ENCODE measurements around the gene VAV3. TPM values are rescaled to one million over a fixed set of nuclear protein-coding genes. Genes with fewer than 3 reads are reported as not detected.

VAV3 gene
- polyA plus RNA-seq, 1 of the 3 experiments (the other 2 are of a cell fraction): not detected

DNA sequence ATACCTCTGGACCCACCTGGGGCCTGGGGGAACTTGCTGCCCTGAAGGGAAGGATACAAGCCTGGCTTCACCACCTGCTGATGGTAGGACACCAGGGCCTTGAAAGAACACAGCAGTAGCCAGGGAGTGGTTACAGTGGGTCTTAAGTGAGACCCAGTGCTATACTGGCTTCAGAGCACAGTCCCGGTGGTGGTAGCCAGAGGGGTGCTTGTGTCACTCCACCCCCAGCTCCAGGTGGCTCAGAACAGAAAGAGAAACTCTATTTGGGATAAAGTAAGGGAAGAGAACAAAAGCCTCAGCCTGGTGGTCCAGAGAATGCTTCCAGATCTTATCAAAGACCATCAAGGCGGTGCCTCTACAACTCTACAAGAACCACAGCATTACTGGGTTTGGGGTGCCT lies 37.2 kb downstream of the VAV3 start:
- no peak overlapping the region for H3K4me2 ChIP-seq
- POLR2A ChIA-PET: no interaction called here
- H4K20me1 ChIP-seq (ENCODE audit: insufficient read depth): no peaks in the 10 kb centered on the region

GRCh38 chr1:107926436-107927080 lies 38.4 kb downstream of the VAV3 start:
- H2AFZ ChIP-seq (ENCODE audit: low read depth): no peak overlapping the region
- TF ChIP-seq TAF1 (IDR thresholded peaks at IDR 0.05; ENCODE audit: borderline replicate concordance, low read depth, low read length) (no peak), NFIC (IDR thresholded peaks at IDR 0.05; ENCODE audit: borderline replicate concordance) (no peak), FOSL2 (IDR thresholded peaks at IDR 0.05; ENCODE audit: borderline replicate concordance, low read depth) (no peak), MXI1 (IDR thresholded peaks at IDR 0.05; ENCODE audit: low read depth, low read length) (no peak), CHD2 (IDR thresholded peaks at IDR 0.05; ENCODE audit: low read length, partially characterized antibody) (no peak), NRF1 (IDR thresholded peaks at IDR 0.05; ENCODE audit: low read depth, low read length) (no peak), FOXM1 (IDR thresholded peaks at IDR 0.05; ENCODE audit: low read depth) (no peak), SMC3 (IDR thresholded peaks at IDR 0.05; ENCODE audit: low read depth, low read length) (no peak)
- H3K9me2 ChIP-seq: no peaks in the 10 kb centered on the region

More for the DNA sequence above, 37.2 kb downstream of the VAV3 start:
- H3K9me2 ChIP-seq: no peaks in the 10 kb centered on the region
- WGBS (ENCODE audit: low lambda C conversion rate): 58% methylated on average over 2 of the region's 2 CpGs
- no peaks in the 10 kb centered on the region for H3F3A ChIP-seq (replicated peaks; ENCODE audit: insufficient read depth)
- H2AFZ ChIP-seq (ENCODE audit: low read depth): no peak overlapping the region
- H3K9me3 ChIP-seq: no peaks in the 10 kb centered on the region
- H3K4me1 ChIP-seq (ENCODE audit: control insufficient read depth in 1 of 2, insufficient read depth in 2 of 2, low read depth in 1 of 2, low read length in 1 of 2): no peaks in the 10 kb centered on the region
- no peak overlapping the region for H3K4me3 ChIP-seq (ENCODE audit: low read depth in 2 of 2, low read length in 1 of 2)
- DNase-seq: no peak
- H3K36me3 ChIP-seq (replicated peaks in 1 of 2; ENCODE audit: control insufficient read depth in 1 of 2, insufficient read depth in 2 of 2, low read length in 1 of 2): no peaks in the 10 kb centered on the region
- CTCF ChIA-PET: no interaction called here
- TF ChIP-seq RCOR1 (IDR thresholded peaks at IDR 0.05; ENCODE audit: low read length): no peak
- no peak for TF ChIP-seq RFX5 (IDR thresholded peaks at IDR 0.05; ENCODE audit: low read length)
- no peak for TF ChIP-seq RAD21 (IDR thresholded peaks at IDR 0.05; ENCODE audit: low read length)
- no peak overlapping the region for H3K9ac ChIP-seq
- no peaks in the 10 kb centered on the region for H3K27me3 ChIP-seq (ENCODE audit: insufficient read depth)
- no peaks in the 10 kb centered on the region for H3K79me2 ChIP-seq (ENCODE audit: insufficient read depth)
- no peak overlapping the region for H3K27ac ChIP-seq (ENCODE audit: low read depth in 2 of 2, low read length in 1 of 2)

DNA sequence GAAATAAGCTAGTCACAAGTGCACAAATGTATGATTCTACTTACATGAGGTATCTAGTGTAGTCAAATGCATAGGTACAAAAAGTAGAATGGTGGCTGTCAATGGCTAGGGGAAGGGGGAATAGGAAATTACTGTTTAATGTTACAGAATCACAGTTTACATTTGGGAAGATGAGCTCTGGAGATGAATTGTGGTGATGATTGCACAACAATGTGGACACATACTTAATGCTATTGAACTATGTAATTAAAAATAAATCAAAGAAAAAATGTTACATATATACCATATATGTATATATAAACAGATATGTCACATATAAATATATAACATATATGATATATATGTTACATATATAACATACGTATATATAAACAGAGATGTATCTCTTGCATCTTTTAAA lies 39.4 kb downstream of the VAV3 start:
- Histone ChIP-seq H3K27ac (ENCODE audit: low read depth in 2 of 2, low read length in 1 of 2) (no peak overlapping the region), H3K4me1 (ENCODE audit: control insufficient read depth in 1 of 2, insufficient read depth in 2 of 2, low read depth in 1 of 2, low read length in 1 of 2) (no peaks in the 10 kb centered on the region), H3K79me2 (ENCODE audit: insufficient read depth) (no peaks in the 10 kb centered on the region), H3K9me3 (no peaks in the 10 kb centered on the region), H2AFZ (ENCODE audit: low read depth) (no peak overlapping the region), H3K27me3 (ENCODE audit: insufficient read depth) (no peaks in the 10 kb centered on the region), H3K9me2 (no peaks in the 10 kb centered on the region), H3K4me3 (ENCODE audit: low read depth in 2 of 2, low read length in 1 of 2) (no peak overlapping the region), H3K4me2 (no peak overlapping the region), H3F3A (replicated peaks; ENCODE audit: insufficient read depth) (no peaks in the 10 kb centered on the region), H3K9ac (no peak overlapping the region), H4K20me1 (ENCODE audit: insufficient read depth) (no peaks in the 10 kb centered on the region), H3K36me3 (replicated peaks in 1 of 2; ENCODE audit: control insufficient read depth in 1 of 2, insufficient read depth in 2 of 2, low read length in 1 of 2) (no peaks in the 10 kb centered on the region)
- DNase-seq: no peak
- ChIA-PET CTCF (interaction anchor here (1.2 kb wide), 1 partner anchor 14 kb away, joined by 3 read pairs; no protein-coding TSS in a partner anchor), POLR2A (no interaction called here)
- 81% methylated on average over 1 of the region's 1 CpG for WGBS (ENCODE audit: low lambda C conversion rate)
- TF ChIP-seq RCOR1 (IDR thresholded peaks at IDR 0.05; ENCODE audit: low read length) (no peak), RFX5 (IDR thresholded peaks at IDR 0.05; ENCODE audit: low read length) (no peak), RAD21 (IDR thresholded peaks at IDR 0.05; ENCODE audit: low read length) (no peak), JUND (IDR thresholded peaks at IDR 0.05) (no peak), MAX (IDR thresholded peaks at IDR 0.05; ENCODE audit: low read depth) (no peak), USF2 (IDR thresholded peaks at IDR 0.05; ENCODE audit: borderline replicate concordance, low read depth, low read length) (no peak), CTCF (IDR thresholded peaks at IDR 0.05) (no peak), MEF2A (IDR thresholded peaks at IDR 0.05; ENCODE audit: borderline replicate concordance, low read depth) (no peak), EZH2phosphoT487 (IDR thresholded peaks at IDR 0.05; ENCODE audit: borderline replicate concordance, low read depth) (no peak), NRF1 (IDR thresholded peaks at IDR 0.05; ENCODE audit: low read depth, low read length) (no peak), EP300 (IDR thresholded peaks at IDR 0.05; ENCODE audit: borderline replicate concordance in 1 of 2, low read depth in 1 of 2, low read length in 1 of 2) (no peak), RXRA (IDR thresholded peaks at IDR 0.05; ENCODE audit: borderline replicate concordance, low read depth) (no peak), FOXM1 (IDR thresholded peaks at IDR 0.05; ENCODE audit: low read depth) (no peak), GABPA (IDR thresholded peaks at IDR 0.05; ENCODE audit: low read depth) (no peak)

More at GRCh38 chr1:107926436-107927080, 38.4 kb downstream of the VAV3 start:
- no peak for DNase-seq
- Histone ChIP-seq H3K4me1 (ENCODE audit: control insufficient read depth in 1 of 2, insufficient read depth in 2 of 2, low read depth in 1 of 2, low read length in 1 of 2) (no peaks in the 10 kb centered on the region), H3K4me2 (no peak overlapping the region), H3K79me2 (ENCODE audit: insufficient read depth) (no peaks in the 10 kb centered on the region), H4K20me1 (ENCODE audit: insufficient read depth) (no peaks in the 10 kb centered on the region), H3K9ac (no peak overlapping the region), H3K27ac (ENCODE audit: low read depth in 2 of 2, low read length in 1 of 2) (no peak overlapping the region), H3K36me3 (replicated peaks in 1 of 2; ENCODE audit: control insufficient read depth in 1 of 2, insufficient read depth in 2 of 2, low read length in 1 of 2) (no peaks in the 10 kb centered on the region), H3K27me3 (ENCODE audit: insufficient read depth) (no peaks in the 10 kb centered on the region), H3K4me3 (ENCODE audit: low read depth in 2 of 2, low read length in 1 of 2) (no peak overlapping the region), H3K9me3 (no peaks in the 10 kb centered on the region), H3F3A (replicated peaks; ENCODE audit: insufficient read depth) (no peaks in the 10 kb centered on the region)
- ChIA-PET POLR2A (no interaction called here), CTCF (no interaction called here)
- 100% methylated on average over 2 of the region's 3 CpGs for WGBS (ENCODE audit: low lambda C conversion rate)
